ENCODE measurements around the gene VAX1. TPM values are rescaled to one million over a fixed set of nuclear protein-coding genes. Genes with fewer than 3 reads are reported as not detected.
"Not testable (repeated sequence)": the region's sequence is repeated elsewhere in the genome, so short reads cannot be mapped to it uniquely, and the experiment has no call there.

VAX1 gene
- total RNA-seq, 1 donor from 2014 or later: 0.96 TPM

GRCh38 chr10:117136391-117136975 is 1.6 kb downstream of the VAX1 start:
- no peak for DNase-seq (ENCODE audit: low spot score)

GRCh38 chr10:117135480-117136140 is 2.5 kb downstream of the VAX1 start:
- no peak for DNase-seq (ENCODE audit: low spot score)

- DNase-seq (ENCODE audit: low spot score): no peak
Observed at GRCh38 chr10:117135026-117135372, 3.1 kb downstream of the VAX1 start.

- DNase-seq (ENCODE audit: low spot score): no peak
Observed at GRCh38 chr10:117134306-117135025, 3.6 kb downstream of the VAX1 start.

- no peak for DNase-seq (ENCODE audit: low spot score)
Observed at GRCh38 chr10:117134056-117134305, 4.1 kb downstream of the VAX1 start.

- no peak for DNase-seq (ENCODE audit: low spot score)
Observed at GRCh38 chr10:117133273-117134055, 4.6 kb downstream of the VAX1 start.

- no peak for DNase-seq (ENCODE audit: low spot score)
Observed at GRCh38 chr10:117132751-117133231, 5.3 kb downstream of the VAX1 start.

GRCh38 chr10:117131376-117132327 is 6.4 kb downstream of the VAX1 start:
- DNase-seq (ENCODE audit: low spot score): peak; percentile 43

GRCh38 chr10:117130862-117131375 is 7.2 kb downstream of the VAX1 start:
- DNase-seq (ENCODE audit: low spot score): no peak

- DNase-seq (ENCODE audit: low spot score): no peak
Observed at GRCh38 chr10:117130346-117130745, 7.7 kb downstream of the VAX1 start.

- not testable (repeated sequence) for DNase-seq (ENCODE audit: low spot score)
Observed at GRCh38 chr10:117126645-117127044, 11.4 kb downstream of the VAX1 start.

GRCh38 chr10:117126034-117126433 is 12.0 kb downstream of the VAX1 start:
- no peak for DNase-seq (ENCODE audit: low spot score)

- no peak for DNase-seq (ENCODE audit: low spot score)
Observed at GRCh38 chr10:117112220-117112619, 25.9 kb downstream of the VAX1 start.

- no peak for DNase-seq (ENCODE audit: low spot score)
Observed at GRCh38 chr10:117107238-117107637, 30.8 kb downstream of the VAX1 start.

- DNase-seq (ENCODE audit: low spot score): no peak
Observed at GRCh38 chr10:117096599-117097201, 41.4 kb downstream of the VAX1 start.

- DNase-seq (ENCODE audit: low spot score): no peak
Observed at GRCh38 chr10:117094856-117095255, 43.2 kb downstream of the VAX1 start.

- DNase-seq (ENCODE audit: low spot score): no peak
Observed at GRCh38 chr10:117092386-117092785, 45.7 kb downstream of the VAX1 start.

- no peak for DNase-seq (ENCODE audit: low spot score)
Observed at GRCh38 chr10:117090834-117091233, 47.2 kb downstream of the VAX1 start.

GRCh38 chr10:117087521-117087920 is 50.5 kb downstream of the VAX1 start:
- DNase-seq (ENCODE audit: low spot score): no peak

- no peak for DNase-seq (ENCODE audit: low spot score)
Observed at GRCh38 chr10:117086546-117086945, 51.5 kb downstream of the VAX1 start.

All from umbilical cord (tissue), 2 donors.